Upper lobe of right lung (tissue), 1 donor: ENCODE data around the gene PFKP. TPM values are rescaled to one million over a fixed set of nuclear protein-coding genes. Genes with fewer than 3 reads are reported as not detected.

Experiments
- ATAC-seq: fragments of 200-7000 bp; cut with Tn5 transposase; one replicate; pipeline ENCODE4 v1.9.1; 2020; ENCODE audit warnings: mild to moderate bottlenecking, moderate library complexity
- DNase-seq: peaks from one replicate; pipeline ENCODE4 v3.0.0-alpha.2; 2020
- H3K27ac ChIP-seq: fragments of 200-600 bp; one replicate; pipeline ENCODE4 v1.8.0; 2022
- H3K27me3 ChIP-seq: fragments of 200-600 bp; one replicate; pipeline ENCODE4 v1.8.0; 2022; ENCODE audit warnings: mild to moderate bottlenecking
- H3K36me3 ChIP-seq: fragments of 200-600 bp; one replicate; pipeline ENCODE4 v1.8.0; 2022
- H3K4me1 ChIP-seq: fragments of 200-600 bp; one replicate; pipeline ENCODE4 v1.8.0; 2022
- H3K4me3 ChIP-seq: fragments of 200-600 bp; one replicate; pipeline ENCODE4 v1.8.0; 2022; ENCODE audit warnings: mild to moderate bottlenecking
- H3K9me3 ChIP-seq: fragments of 200-600 bp; one replicate; pipeline ENCODE4 v1.8.0; 2022
- intact Hi-C: fragments of 100-400 bp; cut with DNase I; formaldehyde crosslinking; loops from one replicate; pipeline ENCODE4 v1.11.0; 2022
- total RNA-seq: library from RNA; stranded (reverse); fragmentation: NEBNext Ultra II Directional; extraction: Animal tissue kit (Norgen Biotek cat#: 25700); gene quantifications from one replicate; pipeline ENCODE4 v1.2.1, GENCODE V29; 2021
- TF ChIP-seq, protein P1 (sequence below): fragments of 200-600 bp; IDR thresholded peaks from one replicate; pipeline ENCODE4 v1.8.0; 2022; ENCODE audit warnings: antibody characterized with exemption
- donor health status: DM: no; HTN: yes; CAD: no; lungs with severe emphysema.

Gene PFKP
- total RNA-seq, 1 donor from 2014 or later = 29.3 TPM

DNA sequence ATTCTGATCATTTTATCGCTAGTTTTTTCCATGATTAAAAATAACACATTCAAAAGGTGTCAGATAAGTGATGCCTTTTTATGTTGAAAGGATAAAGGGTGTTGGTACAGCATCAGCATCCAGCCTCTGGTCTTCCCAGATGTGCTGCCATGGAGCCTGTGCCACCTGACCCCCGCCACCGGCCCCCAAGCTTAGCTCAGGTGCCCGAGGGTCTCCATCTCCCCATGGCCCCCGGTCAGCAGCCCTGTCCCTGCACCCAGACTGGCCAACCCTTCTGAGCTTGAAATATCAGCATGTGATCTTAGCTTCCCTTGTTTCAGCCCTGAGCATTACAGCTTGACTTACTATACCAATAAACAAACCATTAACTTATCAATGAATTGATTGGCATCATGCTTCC lies 24.6 kb downstream of the PFKP start:
- no peak overlapping the region for H3K4me3 ChIP-seq
- TF ChIP-seq, protein P1, sequence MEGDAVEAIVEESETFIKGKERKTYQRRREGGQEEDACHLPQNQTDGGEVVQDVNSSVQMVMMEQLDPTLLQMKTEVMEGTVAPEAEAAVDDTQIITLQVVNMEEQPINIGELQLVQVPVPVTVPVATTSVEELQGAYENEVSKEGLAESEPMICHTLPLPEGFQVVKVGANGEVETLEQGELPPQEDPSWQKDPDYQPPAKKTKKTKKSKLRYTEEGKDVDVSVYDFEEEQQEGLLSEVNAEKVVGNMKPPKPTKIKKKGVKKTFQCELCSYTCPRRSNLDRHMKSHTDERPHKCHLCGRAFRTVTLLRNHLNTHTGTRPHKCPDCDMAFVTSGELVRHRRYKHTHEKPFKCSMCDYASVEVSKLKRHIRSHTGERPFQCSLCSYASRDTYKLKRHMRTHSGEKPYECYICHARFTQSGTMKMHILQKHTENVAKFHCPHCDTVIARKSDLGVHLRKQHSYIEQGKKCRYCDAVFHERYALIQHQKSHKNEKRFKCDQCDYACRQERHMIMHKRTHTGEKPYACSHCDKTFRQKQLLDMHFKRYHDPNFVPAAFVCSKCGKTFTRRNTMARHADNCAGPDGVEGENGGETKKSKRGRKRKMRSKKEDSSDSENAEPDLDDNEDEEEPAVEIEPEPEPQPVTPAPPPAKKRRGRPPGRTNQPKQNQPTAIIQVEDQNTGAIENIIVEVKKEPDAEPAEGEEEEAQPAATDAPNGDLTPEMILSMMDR = no peak
- H3K9me3 ChIP-seq = no peaks in the 10 kb centered on the region
- H3K36me3 ChIP-seq = no peaks in the 10 kb centered on the region
- no peak for DNase-seq
- intact Hi-C loops = no loop called here
- H3K27ac ChIP-seq = peak overlapping the region; percentile 17
- no peaks in the 10 kb centered on the region for H3K27me3 ChIP-seq
- H3K4me1 ChIP-seq = peaks cover 36% of the 10 kb centered on the region
- no peak for ATAC-seq

DNA sequence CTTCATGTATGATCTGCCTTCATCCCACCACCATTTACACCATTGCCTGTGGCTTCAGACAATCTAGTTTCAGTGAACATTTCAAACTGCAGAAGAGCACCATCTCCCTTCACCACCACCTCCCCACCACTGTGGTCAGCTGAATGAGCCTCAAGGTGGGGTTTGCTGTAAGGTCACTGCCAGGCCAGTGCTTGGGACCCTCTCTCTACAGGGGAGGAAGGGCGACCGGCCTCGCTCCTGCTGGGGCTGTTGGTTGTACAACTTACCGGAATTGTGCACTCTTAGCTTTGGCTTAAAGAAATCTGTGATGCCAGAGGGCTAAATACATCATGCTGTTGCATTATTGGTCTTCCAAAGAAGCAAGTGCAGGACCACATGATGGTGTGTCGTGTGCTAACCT lies 26.6 kb downstream of the PFKP start:
- peaks cover 36% of the 10 kb centered on the region for H3K4me1 ChIP-seq
- intact Hi-C loops = no loop called here
- DNase-seq (no peak), ATAC-seq (no peak)
- H3K27ac ChIP-seq = no peak overlapping the region
- H3K36me3 ChIP-seq = no peaks in the 10 kb centered on the region
- no peaks in the 10 kb centered on the region for H3K27me3 ChIP-seq
- no peaks in the 10 kb centered on the region for H3K9me3 ChIP-seq
- H3K4me3 ChIP-seq = no peak overlapping the region
- TF ChIP-seq, protein P1 = no peak

DNA sequence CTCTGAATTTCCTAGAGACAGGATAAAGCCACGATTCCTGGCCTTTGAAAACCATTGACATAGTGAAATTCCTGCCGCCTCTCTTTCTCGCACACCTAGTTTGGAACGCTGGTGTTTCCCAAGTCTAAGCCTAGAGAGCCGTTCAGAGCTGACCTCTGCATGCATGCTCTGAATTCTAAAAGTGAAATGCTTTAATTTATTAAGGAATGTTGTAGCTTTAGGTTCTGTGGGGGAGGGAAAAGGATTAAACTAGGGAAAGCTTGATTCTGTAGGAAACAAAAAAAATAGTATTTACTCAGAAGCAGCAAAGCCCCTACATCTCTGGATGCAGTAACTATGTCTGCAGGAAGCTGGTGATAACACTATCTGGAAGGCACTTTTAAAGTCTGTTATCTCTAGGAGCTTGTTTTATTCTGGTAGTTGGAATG lies 27.3 kb downstream of the PFKP start:
- Histone ChIP-seq H3K4me1 (peaks cover 36% of the 10 kb centered on the region), H3K4me3 (no peak overlapping the region)

DNA sequence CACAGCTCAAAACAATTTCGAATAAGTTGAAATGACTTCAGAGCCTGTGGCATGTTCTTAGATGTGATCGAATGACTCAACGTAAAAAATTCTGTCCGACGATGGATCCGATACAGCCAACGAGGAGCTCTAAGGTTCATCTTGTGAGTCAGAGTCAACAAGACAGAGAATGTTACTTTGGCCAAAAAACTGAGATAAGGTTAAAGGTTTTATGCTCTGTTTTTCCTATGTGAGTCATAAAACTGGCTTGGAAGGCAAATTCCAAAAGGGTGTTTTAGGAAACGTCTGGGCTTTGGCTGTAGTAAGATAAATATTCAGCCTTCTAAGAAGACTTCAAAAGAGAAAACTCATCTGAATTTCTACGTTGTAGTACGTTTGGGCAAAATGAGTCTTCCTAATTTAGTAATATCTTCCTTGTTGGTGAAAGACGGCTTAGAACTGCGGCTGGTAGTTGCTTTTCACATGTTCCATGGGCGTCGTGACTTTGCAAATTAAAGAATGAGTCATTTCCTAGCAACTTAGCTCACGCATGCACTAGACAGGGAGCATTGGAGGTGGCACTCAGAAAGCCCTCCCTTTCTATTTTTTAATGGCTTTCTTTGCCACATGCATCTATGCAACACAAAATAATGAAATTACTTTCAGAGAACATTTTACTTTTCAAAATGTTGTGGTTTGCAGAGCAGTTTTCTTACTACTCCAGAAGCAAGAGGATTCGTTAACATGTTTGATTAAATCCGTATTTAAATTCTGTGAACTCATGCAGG lies 28.2 kb downstream of the PFKP start:
- intact Hi-C loops = no loop called here
- DNase-seq (no peak), ATAC-seq (peak; percentile 58)
- H3K9me3 ChIP-seq = no peaks in the 10 kb centered on the region
- peak overlapping the region; percentile 14 for H3K4me3 ChIP-seq
- H3K27ac ChIP-seq = peak overlapping the region; percentile 80
- H3K36me3 ChIP-seq = no peaks in the 10 kb centered on the region
- H3K27me3 ChIP-seq = no peaks in the 10 kb centered on the region
- H3K4me1 ChIP-seq = peaks cover 36% of the 10 kb centered on the region
- TF ChIP-seq, protein P1 = no peak

More for the DNA sequence above, 27.3 kb downstream of the PFKP start:
- Histone ChIP-seq H3K27me3 (no peaks in the 10 kb centered on the region), H3K36me3 (no peaks in the 10 kb centered on the region), H3K9me3 (no peaks in the 10 kb centered on the region), H3K27ac (no peak overlapping the region)
- TF ChIP-seq, protein P1 = no peak
- DNase-seq (no peak), ATAC-seq (no peak)
- intact Hi-C loops = no loop called here

DNA sequence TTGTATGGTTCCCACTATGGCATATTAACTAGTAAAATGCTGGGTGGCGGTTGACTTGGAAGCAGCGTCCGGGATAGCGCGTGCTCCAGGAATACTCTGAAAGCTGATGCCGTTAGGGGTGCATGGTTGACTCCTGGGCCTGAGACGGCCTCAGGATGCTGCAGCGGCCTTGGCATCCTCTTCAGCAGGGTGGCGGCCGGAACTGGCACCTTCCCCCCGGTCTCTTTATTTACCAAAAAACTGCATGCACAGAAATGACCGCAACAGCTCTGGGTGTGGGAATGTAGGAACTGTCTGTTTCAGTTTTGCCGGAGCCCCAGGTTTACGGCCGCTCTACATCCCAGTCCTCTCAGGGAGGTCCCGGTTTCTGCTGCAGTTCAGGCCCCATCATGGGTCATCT lies 28.8 kb downstream of the PFKP start:
- Histone ChIP-seq H3K4me3 (peak overlapping the region; percentile 14), H3K9me3 (no peaks in the 10 kb centered on the region), H3K27ac (peak overlapping the region; percentile 80), H3K27me3 (no peaks in the 10 kb centered on the region), H3K36me3 (no peaks in the 10 kb centered on the region), H3K4me1 (peaks cover 31% of the 10 kb centered on the region)
- TF ChIP-seq, protein P1 = no peak
- no peak for DNase-seq
- intact Hi-C loops = no loop called here
- no peak for ATAC-seq
